K562 (cell line): ENCODE results near the gene PIK3R2. TPM values are rescaled to one million over a fixed set of nuclear protein-coding genes. Genes with fewer than 3 reads are reported as not detected.

Experiments used
- ATAC-seq: fragments of 200-7000 bp; cut with Tn5 transposase; 3 replicates; pipeline ENCODE4 v1.9.1; 2020; ENCODE audit warnings: moderate library complexity
- BruUV-seq: library from RNA; stranded (reverse); fragments of 400-500 nt; replicated peaks from 2 replicates; lab custom pipeline; 2021; lab: Mats Ljungman, UMichigan
- CTCF ChIA-PET: fragments of 300-600 bp; formaldehyde crosslinking; extraction: SDS; loops from one replicate; lab custom pipeline; 2021; ENCODE audit warnings: low intra/inter-chr PET ratio; lab: Yijun Ruan, JAX
- POLR2A ChIA-PET: fragments of 300-600, 350-650 bp; sonication (Branson Sonifier 250); formaldehyde crosslinking; extraction: SDS; loops from one replicate; lab custom pipeline; 2021; ENCODE audit warnings: antibody characterized with exemption, inconsistent platforms; lab: Yijun Ruan, JAX
- DNase-seq, 4 experiments: peaks; one replicate each; pipeline versions ENCODE4 v3.0.0 to v3.0.0-alpha.2; 2011 to 2018; ENCODE audit warnings: low spot score in 3 of 4, mixed read lengths in 3 of 4; ENCODE audit errors: extremely low read depth in 1 of 4
- FAIRE-seq: peaks from 2 replicates; lab custom pipeline; 2011; peaks lifted over from hg19 to GRCh38; lab: Jason Lieb, UNC
- H2AFZ ChIP-seq: 2 replicates; pipeline ENCODE4 v1.6.0; 2011; ENCODE audit warnings: low read depth, low read length, control low read depth, inconsistent platforms
- H3K27ac ChIP-seq: fragments of 200-600 bp; 3 replicates; pipeline ENCODE4 v1.8.0; 2011; ENCODE audit warnings: low read depth, mild to moderate bottlenecking, control low read depth, inconsistent platforms, low read length, moderate library complexity, mixed read lengths; ENCODE audit errors: extremely low read depth
- H3K27me3 ChIP-seq, 2 experiments: fragments of 300-600 bp in 1 of 2; 2 replicates in 1 of 2; 3 replicates in 1 of 2; pipeline versions ENCODE4 v1.6.0 to v1.8.0; 2011; ENCODE audit warnings: inconsistent platforms in 2 of 2, low read length in 2 of 2, mild to moderate bottlenecking in 1 of 2, mixed read lengths in 1 of 2, moderate library complexity in 1 of 2; ENCODE audit not compliant: control insufficient read depth in 2 of 2, insufficient read depth in 2 of 2
- H3K36me3 ChIP-seq: fragments of 300-600 bp; 3 replicates; pipeline ENCODE4 v1.8.0; 2011; ENCODE audit warnings: mild to moderate bottlenecking, low read length, inconsistent platforms; ENCODE audit not compliant: control insufficient read depth, insufficient read depth
- H3K4me1 ChIP-seq, 2 experiments: fragments of 200-600 bp in 1 of 2; replicated peaks in 1 of 2; 2 replicates in 1 of 2; 3 replicates in 1 of 2; pipeline versions ENCODE4 v1.5.1 to v1.8.0; 2011; ENCODE audit warnings: inconsistent platforms in 2 of 2, low read length in 2 of 2, mild to moderate bottlenecking in 1 of 2, mixed read lengths in 1 of 2, moderate library complexity in 1 of 2; ENCODE audit not compliant: control insufficient read depth in 2 of 2, insufficient read depth in 2 of 2
- H3K4me2 ChIP-seq: 2 replicates; pipeline ENCODE4 v1.6.1; 2011; ENCODE audit warnings: low read length, control low read depth, inconsistent platforms, mixed read lengths; ENCODE audit not compliant: insufficient read depth
- H3K4me3 ChIP-seq: fragments of 200-600 bp; sonication (generic), shearing (Covaris generic); 2 replicates; pipeline ENCODE4 v1.5.1; 2016; ENCODE audit warnings: control low read depth, inconsistent platforms
- H3K79me2 ChIP-seq: fragments of 200-600 bp; 3 replicates; pipeline ENCODE4 v1.8.0; 2011; ENCODE audit warnings: low read length, inconsistent platforms; ENCODE audit not compliant: control insufficient read depth, insufficient read depth
- H3K9ac ChIP-seq, 2 experiments: 2 replicates each; pipeline versions ENCODE4 v1.6.0 to v1.6.1; 2011; ENCODE audit warnings: low read depth in 2 of 2, low read length in 2 of 2, control low read depth in 1 of 2, inconsistent platforms in 1 of 2, mild to moderate bottlenecking in 1 of 2, mixed read lengths in 1 of 2; ENCODE audit not compliant: insufficient read depth in 1 of 2
- H3K9me1 ChIP-seq: one replicate; pipeline ENCODE4 v1.6.0; 2011; ENCODE audit warnings: inconsistent platforms, mild to moderate bottlenecking, low read length, moderate library complexity; ENCODE audit not compliant: control insufficient read depth, insufficient read depth
- H3K9me3 ChIP-seq: replicated peaks from 2 replicates; pipeline ENCODE4 v1.5.1; 2011; ENCODE audit warnings: low read depth, low read length, inconsistent platforms; ENCODE audit not compliant: control insufficient read depth, insufficient read depth
- H4K20me1 ChIP-seq: replicated peaks from 2 replicates; pipeline ENCODE4 v1.6.1; 2011; ENCODE audit warnings: low read length, inconsistent platforms, mixed read lengths; ENCODE audit not compliant: control insufficient read depth, insufficient read depth
- BCOR ChIP-seq: fragments of 450-650 bp; IDR thresholded peaks from 2 replicates; pipeline ENCODE4 v1.6.1; 2016
- FOXP1 ChIP-seq: sonication (generic); formaldehyde crosslinking; IDR thresholded peaks from 2 replicates; pipeline ENCODE4 v1.8.0; 2022; ENCODE audit warnings: mild to moderate bottlenecking, missing genetic modification reagents
- KDM5B ChIP-seq: fragments of 200-600 bp; sonication (generic); IDR thresholded peaks from 2 replicates; pipeline ENCODE4 v1.6.1; 2012; ENCODE audit warnings: low read depth, mild to moderate bottlenecking, moderate library complexity, low read length, control low read depth, inconsistent platforms; ENCODE audit not compliant: insufficient replicate concordance
- MYNN ChIP-seq, 2 experiments: sonication (generic); formaldehyde crosslinking in 1 of 2; IDR thresholded peaks; 2 replicates each; pipeline versions ENCODE4 v1.5.0 to v1.6.1; 2016 to 2020; ENCODE audit warnings: antibody characterized with exemption in 1 of 2, missing genetic modification reagents in 1 of 2
- NONO ChIP-seq, 2 experiments: fragments of 200-400 bp in 1 of 2; fragments of 450-650 bp in 1 of 2; formaldehyde crosslinking in 1 of 2; IDR thresholded peaks; 2 replicates each; pipeline ENCODE4 v1.6.1; 2017; ENCODE audit warnings: low read depth in 2 of 2, mild to moderate bottlenecking in 2 of 2, moderate library complexity in 2 of 2, low read length in 1 of 2
- POLR2A ChIP-seq: fragments of 450-650 bp; conservative IDR thresholded peaks from 2 replicates; pipeline ENCODE4 v1.6.1; 2016
- POLR2G ChIP-seq: fragments of 200-400 bp; formaldehyde crosslinking; IDR thresholded peaks from 2 replicates; pipeline ENCODE4 v1.6.1; 2017; ENCODE audit warnings: low read depth, mild to moderate bottlenecking, antibody characterized with exemption, low read length, moderate library complexity
- PTBP1 ChIP-seq: fragments of 200-400 bp; formaldehyde crosslinking; IDR thresholded peaks from 2 replicates; pipeline ENCODE4 v1.6.1; 2017; ENCODE audit warnings: low read depth, low read length
- SMARCA5 ChIP-seq: fragments of 450-650 bp; IDR thresholded peaks from 2 replicates; pipeline ENCODE4 v1.6.1; 2016
- ZEB2 ChIP-seq: fragments of 450-650 bp; IDR thresholded peaks from 2 replicates; pipeline ENCODE4 v1.6.1; 2016
- WGBS: fragments of 100-300 bp; shearing (Covaris generic); methylation state at CpG from one replicate; pipeline ENCODE4 v1.1.6; 2016; ENCODE audit warnings: low coverage, mixed read lengths; ENCODE audit not compliant: insufficient coverage; ENCODE audit errors: missing lambda C conversion rate; 5-methylcytosine and 5-hydroxymethylcytosine counted together
- in situ Hi-C: fragments of 300-500 bp; cut with MboI; formaldehyde crosslinking; loops from 4 replicates; pipeline ENCODE4 v1.15.0; 2018; ENCODE audit warnings: inconsistent platforms, mixed read lengths
- intact Hi-C: fragments of 100-400 bp; cut with micrococcal nuclease; formaldehyde crosslinking; loops from 2 replicates; pipeline ENCODE4 v1.14.2; 2022
- polyA plus RNA-seq, 8 experiments: library from polyadenylated mRNA; depleted of rRNA in 4 of 8; stranded (reverse) in 5 of 8; unstranded in 3 of 8; fragments of >200 nt; fragmentation: Nextera tagmentation in 2 of 8; fragmentation: Illumina TruSeq in 1 of 8; extraction: Ambion mirVana in 2 of 8; extraction: Trizol in 1 of 8; gene quantifications; 2 replicates each; pipeline versions ENCODE4 v1.2.1 to v1.2.3, GENCODE V29; 2011 to 2014; ENCODE audit warnings: inconsistent platforms in 1 of 8, missing spikeins in 1 of 8
- total RNA-seq, 7 experiments: library from RNA; depleted of rRNA in 6 of 7; stranded (reverse); fragments of >200 nt in 6 of 7; fragmentation: Illumina TruSeq in 2 of 7; extraction: Trizol in 2 of 7; gene quantifications; 2 replicates each; pipeline versions ENCODE4 v1.2.1 to v1.2.3, GENCODE V29; 2011 to 2021; ENCODE audit warnings: low replicate concordance in 1 of 7
- TF ChIP-seq, protein P1 (sequence below): sonication (generic); formaldehyde crosslinking; IDR thresholded peaks from 2 replicates; pipeline ENCODE4 v1.9.0; 2022; ENCODE audit warnings: mild to moderate bottlenecking, missing genetic modification reagents
- TF ChIP-seq, protein P2 (sequence below), 2 experiments: IDR thresholded peaks; 2 replicates each; pipeline ENCODE4 v1.6.1; 2012; ENCODE audit warnings: improper control_type of control experiment in 2 of 2, low read depth in 2 of 2, low read length in 2 of 2, borderline replicate concordance in 1 of 2
- TF ChIP-seq, protein P3 (sequence below): fragments of 200-800 bp; sonication (Bioruptor generic); IDR thresholded peaks from 2 replicates; pipeline ENCODE4 v1.6.1; 2016; ENCODE audit warnings: missing genetic modification characterization, missing compliant biosample characterization

The PIK3R2 gene
- total and polyA plus RNA-seq, 9 of the 15 experiments (the other 6 are each of a cell fraction or from before 2014, with no cell fraction given), result 0.39 to 37.9 (median 5.3) TPM

DNA sequence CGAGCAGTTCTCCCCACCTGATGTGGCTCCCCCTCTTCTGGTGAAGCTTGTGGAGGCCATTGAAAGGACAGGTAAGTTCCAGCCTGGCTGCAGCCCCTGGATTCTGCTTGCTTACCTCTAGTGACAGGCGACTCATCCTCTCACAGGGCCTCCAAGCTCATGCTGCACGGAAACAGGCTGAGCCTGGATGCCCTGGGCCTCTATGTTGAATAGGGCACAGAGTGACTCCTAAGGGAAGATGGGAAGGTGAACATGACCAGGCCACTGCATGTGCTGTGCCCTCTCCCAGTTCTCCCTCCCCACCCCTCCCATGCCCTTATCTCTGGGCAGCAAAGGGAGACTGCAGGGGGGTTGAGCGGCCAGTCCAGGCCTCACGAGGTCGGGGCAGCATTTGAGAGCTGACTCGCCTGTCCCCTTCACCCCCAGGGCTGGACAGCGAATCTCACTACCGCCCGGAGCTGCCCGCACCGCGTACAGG lies 7.6 kb downstream of the PIK3R2 start:
- no TSS peak for BruUV-seq
- TF ChIP-seq BCOR (peak; percentile 90), PTBP1 (0 out of 2 replicates have a peak, but pooled peaks have one; percentile 63), SMARCA5 (0 out of 2 replicates have a peak, but pooled peaks have one; percentile 40), KDM5B (peak; percentile 18), FOXP1 (CRISPR knock-in tag) (0 out of 2 replicates have a peak, but pooled peaks have one; percentile 19), POLR2G (peak; percentile 53), POLR2A (peak; percentile 33; the same call in 1 of the 2 replicates), NONO (IDR thresholded peaks at IDR 0.05; ENCODE audit: low read depth in 2 of 2, low read length in 1 of 2) (no peak), ZEB2 (no peak), MYNN (IDR thresholded peaks at IDR 0.05) (peak; percentile 53; the same call in 1 of the 2 replicates), MYNN (CRISPR knock-in tag; IDR thresholded peaks at IDR 0.05) (no peak)
- TF ChIP-seq, protein P1, sequence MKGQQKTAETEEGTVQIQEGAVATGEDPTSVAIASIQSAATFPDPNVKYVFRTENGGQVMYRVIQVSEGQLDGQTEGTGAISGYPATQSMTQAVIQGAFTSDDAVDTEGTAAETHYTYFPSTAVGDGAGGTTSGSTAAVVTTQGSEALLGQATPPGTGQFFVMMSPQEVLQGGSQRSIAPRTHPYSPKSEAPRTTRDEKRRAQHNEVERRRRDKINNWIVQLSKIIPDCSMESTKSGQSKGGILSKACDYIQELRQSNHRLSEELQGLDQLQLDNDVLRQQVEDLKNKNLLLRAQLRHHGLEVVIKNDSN (CRISPR knock-in tag), result peak; percentile 39; the same call in 1 of the 2 replicates
- TF ChIP-seq, protein P2, sequence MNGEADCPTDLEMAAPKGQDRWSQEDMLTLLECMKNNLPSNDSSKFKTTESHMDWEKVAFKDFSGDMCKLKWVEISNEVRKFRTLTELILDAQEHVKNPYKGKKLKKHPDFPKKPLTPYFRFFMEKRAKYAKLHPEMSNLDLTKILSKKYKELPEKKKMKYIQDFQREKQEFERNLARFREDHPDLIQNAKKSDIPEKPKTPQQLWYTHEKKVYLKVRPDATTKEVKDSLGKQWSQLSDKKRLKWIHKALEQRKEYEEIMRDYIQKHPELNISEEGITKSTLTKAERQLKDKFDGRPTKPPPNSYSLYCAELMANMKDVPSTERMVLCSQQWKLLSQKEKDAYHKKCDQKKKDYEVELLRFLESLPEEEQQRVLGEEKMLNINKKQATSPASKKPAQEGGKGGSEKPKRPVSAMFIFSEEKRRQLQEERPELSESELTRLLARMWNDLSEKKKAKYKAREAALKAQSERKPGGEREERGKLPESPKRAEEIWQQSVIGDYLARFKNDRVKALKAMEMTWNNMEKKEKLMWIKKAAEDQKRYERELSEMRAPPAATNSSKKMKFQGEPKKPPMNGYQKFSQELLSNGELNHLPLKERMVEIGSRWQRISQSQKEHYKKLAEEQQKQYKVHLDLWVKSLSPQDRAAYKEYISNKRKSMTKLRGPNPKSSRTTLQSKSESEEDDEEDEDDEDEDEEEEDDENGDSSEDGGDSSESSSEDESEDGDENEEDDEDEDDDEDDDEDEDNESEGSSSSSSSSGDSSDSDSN (IDR thresholded peaks at IDR 0.05; ENCODE audit: borderline replicate concordance in 1 of 2, low read depth in 2 of 2, low read length in 2 of 2), result 0 out of 4 replicates have a peak, but pooled peaks of 1 of the 2 experiments have one; percentile 19
- TF ChIP-seq, protein P3, sequence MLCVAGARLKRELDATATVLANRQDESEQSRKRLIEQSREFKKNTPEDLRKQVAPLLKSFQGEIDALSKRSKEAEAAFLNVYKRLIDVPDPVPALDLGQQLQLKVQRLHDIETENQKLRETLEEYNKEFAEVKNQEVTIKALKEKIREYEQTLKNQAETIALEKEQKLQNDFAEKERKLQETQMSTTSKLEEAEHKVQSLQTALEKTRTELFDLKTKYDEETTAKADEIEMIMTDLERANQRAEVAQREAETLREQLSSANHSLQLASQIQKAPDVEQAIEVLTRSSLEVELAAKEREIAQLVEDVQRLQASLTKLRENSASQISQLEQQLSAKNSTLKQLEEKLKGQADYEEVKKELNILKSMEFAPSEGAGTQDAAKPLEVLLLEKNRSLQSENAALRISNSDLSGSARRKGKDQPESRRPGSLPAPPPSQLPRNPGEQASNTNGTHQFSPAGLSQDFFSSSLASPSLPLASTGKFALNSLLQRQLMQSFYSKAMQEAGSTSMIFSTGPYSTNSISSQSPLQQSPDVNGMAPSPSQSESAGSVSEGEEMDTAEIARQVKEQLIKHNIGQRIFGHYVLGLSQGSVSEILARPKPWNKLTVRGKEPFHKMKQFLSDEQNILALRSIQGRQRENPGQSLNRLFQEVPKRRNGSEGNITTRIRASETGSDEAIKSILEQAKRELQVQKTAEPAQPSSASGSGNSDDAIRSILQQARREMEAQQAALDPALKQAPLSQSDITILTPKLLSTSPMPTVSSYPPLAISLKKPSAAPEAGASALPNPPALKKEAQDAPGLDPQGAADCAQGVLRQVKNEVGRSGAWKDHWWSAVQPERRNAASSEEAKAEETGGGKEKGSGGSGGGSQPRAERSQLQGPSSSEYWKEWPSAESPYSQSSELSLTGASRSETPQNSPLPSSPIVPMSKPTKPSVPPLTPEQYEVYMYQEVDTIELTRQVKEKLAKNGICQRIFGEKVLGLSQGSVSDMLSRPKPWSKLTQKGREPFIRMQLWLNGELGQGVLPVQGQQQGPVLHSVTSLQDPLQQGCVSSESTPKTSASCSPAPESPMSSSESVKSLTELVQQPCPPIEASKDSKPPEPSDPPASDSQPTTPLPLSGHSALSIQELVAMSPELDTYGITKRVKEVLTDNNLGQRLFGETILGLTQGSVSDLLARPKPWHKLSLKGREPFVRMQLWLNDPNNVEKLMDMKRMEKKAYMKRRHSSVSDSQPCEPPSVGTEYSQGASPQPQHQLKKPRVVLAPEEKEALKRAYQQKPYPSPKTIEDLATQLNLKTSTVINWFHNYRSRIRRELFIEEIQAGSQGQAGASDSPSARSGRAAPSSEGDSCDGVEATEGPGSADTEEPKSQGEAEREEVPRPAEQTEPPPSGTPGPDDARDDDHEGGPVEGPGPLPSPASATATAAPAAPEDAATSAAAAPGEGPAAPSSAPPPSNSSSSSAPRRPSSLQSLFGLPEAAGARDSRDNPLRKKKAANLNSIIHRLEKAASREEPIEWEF (CRISPR knock-in tag), result peak; percentile 28; the same call in 1 of the 2 replicates

More for the DNA sequence above, 7.6 kb downstream of the PIK3R2 start:
- Histone ChIP-seq H3K79me2 (peaks cover 43% of the 10 kb centered on the region), H3K9me3 (no peaks in the 10 kb centered on the region), H4K20me1 (peaks cover 16% of the 10 kb centered on the region), H3K36me3 (peaks cover 70% of the 10 kb centered on the region; the same call in 2 of the 3 replicates), H3K27me3 (no peaks in the 10 kb centered on the region), H3K4me1 (peaks cover 33 to 56% of the 10 kb centered on the region in 2 experiments), H2AFZ (peak overlapping the region; percentile 54), H3K4me3 (peak overlapping the region; percentile 40), H3K9ac (peak overlapping the region; percentile 77 to 94), H3K27ac (peak overlapping the region; percentile 84), H3K4me2 (peak overlapping the region; percentile 75), H3K9me1 (peaks cover 3% of the 10 kb centered on the region)
- ATAC-seq (peak; percentile 12), DNase-seq (peak in 2 of 4 experiments; percentile 60 to 63), FAIRE-seq (peak; percentile 77)
- 7% methylated on average over 12 of the region's 13 CpGs for WGBS
- CTCF ChIA-PET, result interaction anchor here (0.6 to 2.3 kb wide), 3 partner anchors 8 to 96 kb away, joined by 3 to 12 read pairs (median 3); no protein-coding TSS in a partner anchor
- POLR2A ChIA-PET, result interaction anchor here (0.7 to 0.8 kb wide), 2 partner anchors 67 to 225 kb away, joined by 3 read pairs; partner anchors contain the start of gene GDF15
- intact Hi-C loops (loop anchor here (10.0 kb wide), 1 partner anchor 156 kb away; the partner anchor contains the start of gene ARRDC2), in situ Hi-C loops (loop anchor here (10.0 kb wide), 1 partner anchor 156 kb away; the partner anchor contains the start of gene ARRDC2)
